ENCODE data around the gene CCDC40. TPM values are rescaled to one million over a fixed set of nuclear protein-coding genes. Genes with fewer than 3 reads are reported as not detected.

The CCDC40 gene
- total and polyA plus RNA-seq, 10 donors: 0.30 to 8.3 (median 2.3) TPM

DNA sequence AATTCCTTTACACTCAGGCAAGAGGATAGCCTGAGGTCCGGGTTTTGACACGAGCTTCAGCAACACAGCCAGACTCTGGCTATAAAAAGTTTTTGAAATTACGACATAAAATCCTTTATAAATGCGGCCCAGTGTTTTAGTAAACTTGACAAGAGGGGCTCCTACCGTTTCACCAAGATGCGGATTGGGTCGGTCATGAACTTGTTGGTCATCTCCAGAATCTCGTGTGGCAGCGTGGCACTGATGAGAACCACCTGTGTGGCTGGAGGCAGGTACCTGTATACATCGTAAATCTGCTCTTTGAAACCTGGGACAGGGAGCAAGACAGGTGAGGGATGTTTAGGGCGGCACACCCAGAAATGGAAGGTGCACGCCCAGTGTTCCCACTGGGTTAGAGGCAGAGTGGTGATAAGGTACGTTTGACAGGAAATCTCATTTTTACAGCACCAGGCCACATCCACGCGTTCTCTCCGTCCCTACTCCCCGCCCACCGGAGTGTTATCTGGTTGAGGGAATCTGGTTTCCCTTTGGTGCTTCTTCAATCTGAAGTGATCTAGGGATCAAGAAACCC, 102.5 kb downstream of the CCDC40 start:
- Histone ChIP-seq H3K36me3 (peaks cover 10 to 100% (median 100%) of the 10 kb centered on the region in 6 donors), H3K27ac (no peak overlapping the region), H3K27me3 (replicated peaks in 1 of 7) (no peaks in the 10 kb centered on the region), H3K9me3 (no peaks in the 10 kb centered on the region), H3K4me3 (no peak overlapping the region), H3K4me1 (peaks cover 0 to 7% (median 1%) of the 10 kb centered on the region in 6 donors)
- TF ChIP-seq POLR2AphosphoS5 (IDR thresholded peaks at IDR 0.05) (no peak), POLR2A (IDR thresholded peaks at IDR 0.05) (no peak)
- TF ChIP-seq, protein P1, sequence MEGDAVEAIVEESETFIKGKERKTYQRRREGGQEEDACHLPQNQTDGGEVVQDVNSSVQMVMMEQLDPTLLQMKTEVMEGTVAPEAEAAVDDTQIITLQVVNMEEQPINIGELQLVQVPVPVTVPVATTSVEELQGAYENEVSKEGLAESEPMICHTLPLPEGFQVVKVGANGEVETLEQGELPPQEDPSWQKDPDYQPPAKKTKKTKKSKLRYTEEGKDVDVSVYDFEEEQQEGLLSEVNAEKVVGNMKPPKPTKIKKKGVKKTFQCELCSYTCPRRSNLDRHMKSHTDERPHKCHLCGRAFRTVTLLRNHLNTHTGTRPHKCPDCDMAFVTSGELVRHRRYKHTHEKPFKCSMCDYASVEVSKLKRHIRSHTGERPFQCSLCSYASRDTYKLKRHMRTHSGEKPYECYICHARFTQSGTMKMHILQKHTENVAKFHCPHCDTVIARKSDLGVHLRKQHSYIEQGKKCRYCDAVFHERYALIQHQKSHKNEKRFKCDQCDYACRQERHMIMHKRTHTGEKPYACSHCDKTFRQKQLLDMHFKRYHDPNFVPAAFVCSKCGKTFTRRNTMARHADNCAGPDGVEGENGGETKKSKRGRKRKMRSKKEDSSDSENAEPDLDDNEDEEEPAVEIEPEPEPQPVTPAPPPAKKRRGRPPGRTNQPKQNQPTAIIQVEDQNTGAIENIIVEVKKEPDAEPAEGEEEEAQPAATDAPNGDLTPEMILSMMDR (IDR thresholded peaks at IDR 0.05 in 8 of 11, conservative IDR thresholded peaks at IDR 0.05 in 3 of 11): no peak
- no peak for DNase-seq
- intact Hi-C loops (cut with DNase I; ENCODE audit: low total_unique reads): no loop called here
- 89 to 96% (median 93%) methylated on average over 18 of the region's 18 CpGs for WGBS, 5 donors

DNA sequence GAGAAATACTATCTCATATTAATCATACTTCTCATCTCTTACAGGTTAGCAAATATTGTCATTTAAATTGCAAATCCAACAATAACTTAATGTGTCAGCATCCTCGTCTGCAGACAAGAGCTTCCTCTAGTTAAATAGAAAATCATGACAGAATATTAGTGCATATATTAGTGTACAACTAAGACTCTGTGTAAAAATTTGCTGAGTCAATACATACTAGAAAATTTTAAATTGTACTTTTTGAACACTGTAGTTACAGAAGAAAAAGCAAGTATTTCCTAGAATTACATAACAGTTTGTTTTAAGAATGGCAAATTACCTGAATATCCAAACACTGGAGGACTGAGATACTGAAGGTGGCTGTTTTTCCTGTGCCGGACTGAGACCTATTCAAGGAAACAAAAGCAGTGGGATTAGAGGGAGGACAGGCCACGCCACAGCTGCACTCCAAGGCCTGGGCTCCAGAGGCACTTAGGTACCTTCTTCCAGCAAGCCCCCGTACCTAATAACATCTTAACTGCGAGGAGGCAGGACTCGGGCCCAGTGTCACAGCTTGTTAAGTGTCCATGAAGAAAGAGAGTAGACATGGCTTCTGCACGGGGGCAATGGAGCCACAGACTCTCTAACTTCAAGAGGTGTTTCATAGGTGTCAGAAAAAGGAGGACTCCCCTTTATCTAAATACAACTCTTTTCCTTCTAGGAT, 105.2 kb downstream of the CCDC40 start:
- H3K36me3 ChIP-seq: peaks cover 8 to 78% (median 76%) of the 10 kb centered on the region in 6 donors
- intact Hi-C loops (cut with DNase I; ENCODE audit: low total_unique reads): no loop called here
- H3K9me3 ChIP-seq: no peaks in the 10 kb centered on the region
- peaks cover 12 to 32% (median 27%) of the 10 kb centered on the region in 6 donors for H3K4me1 ChIP-seq
- 92 to 97% (median 94%) methylated on average over 7 of the region's 7 CpGs for WGBS, 5 donors
- H3K27me3 ChIP-seq (replicated peaks in 1 of 7): no peaks in the 10 kb centered on the region
- no peak overlapping the region for H3K27ac ChIP-seq
- no peak overlapping the region for H3K4me3 ChIP-seq
- no peak for DNase-seq
- TF ChIP-seq, protein P1 (IDR thresholded peaks at IDR 0.05 in 8 of 11, conservative IDR thresholded peaks at IDR 0.05 in 3 of 11): no peak
- TF ChIP-seq POLR2A (IDR thresholded peaks at IDR 0.05) (no peak), POLR2AphosphoS5 (IDR thresholded peaks at IDR 0.05) (no peak)

DNA sequence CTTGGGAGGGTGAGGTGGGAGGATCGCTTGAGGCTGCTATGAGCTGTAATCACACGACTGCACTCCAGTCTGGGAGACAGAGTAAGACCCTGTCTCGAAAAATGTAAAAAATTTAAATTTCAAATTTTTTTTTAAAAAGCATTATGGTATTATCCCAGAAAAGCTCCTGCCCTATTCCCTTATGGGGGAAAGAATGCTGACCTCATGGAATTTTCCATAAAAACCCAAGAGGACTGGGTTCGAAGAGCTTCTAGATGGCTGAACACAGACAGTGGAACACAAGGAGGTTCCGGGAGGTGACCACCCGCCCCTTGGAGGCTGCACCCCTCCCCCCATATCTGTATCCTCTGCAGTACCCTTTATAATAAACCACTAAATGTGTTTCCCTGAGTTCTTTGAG, 106.5 kb downstream of the CCDC40 start:
- Histone ChIP-seq H3K36me3 (peaks cover 6 to 65% (median 63%) of the 10 kb centered on the region in 6 donors), H3K27ac (no peak overlapping the region), H3K4me3 (no peak overlapping the region), H3K4me1 (peaks cover 14 to 35% (median 30%) of the 10 kb centered on the region in 6 donors), H3K9me3 (no peaks in the 10 kb centered on the region), H3K27me3 (replicated peaks in 1 of 7) (no peaks in the 10 kb centered on the region)
- WGBS, 5 donors: 92 to 99% (median 96%) methylated on average over 6 of the region's 6 CpGs
- DNase-seq: no peak
- intact Hi-C loops (cut with DNase I; ENCODE audit: low total_unique reads): no loop called here
- no peak for TF ChIP-seq POLR2A (IDR thresholded peaks at IDR 0.05)
- TF ChIP-seq, protein P1 (IDR thresholded peaks at IDR 0.05 in 8 of 11, conservative IDR thresholded peaks at IDR 0.05 in 3 of 11): no peak
- TF ChIP-seq POLR2AphosphoS5 (IDR thresholded peaks at IDR 0.05): no peak

Data from spleen (tissue), 11 donors.